Esophagus (tissue), 2 donors: ENCODE data around the gene CRAMP1. TPM values are rescaled to one million over a fixed set of nuclear protein-coding genes. Genes with fewer than 3 reads are reported as not detected.
A peak's percentile ranks its signal among the peaks of the same experiment; 100 is the strongest.

Experiments used
- H3K27ac ChIP-seq, 2 donors: one replicate each; pipeline ENCODE4 v1.5.1; 2013; ENCODE audit warnings: low read depth in 2 of 2, mild to moderate bottlenecking in 2 of 2, inconsistent platforms in 1 of 2, low read length in 1 of 2, moderate library complexity in 1 of 2
- H3K27me3 ChIP-seq, 2 donors: one replicate each; pipeline ENCODE4 v1.6.1; 2013; ENCODE audit warnings: low read length in 2 of 2, control low read depth in 1 of 2, mild to moderate bottlenecking in 1 of 2; ENCODE audit not compliant: insufficient read depth in 2 of 2, control insufficient read depth in 1 of 2
- H3K36me3 ChIP-seq, 2 donors: one replicate each; pipeline ENCODE4 v1.6.1; 2013; ENCODE audit warnings: low read length in 1 of 2; ENCODE audit not compliant: control insufficient read depth in 2 of 2, insufficient read depth in 2 of 2
- H3K4me1 ChIP-seq, 2 donors: one replicate each; pipeline ENCODE4 v1.6.1; 2013; ENCODE audit warnings: low read length in 1 of 2; ENCODE audit not compliant: control insufficient read depth in 2 of 2, insufficient read depth in 2 of 2
- H3K4me3 ChIP-seq, 2 donors: one replicate each; pipeline ENCODE4 v1.5.1; 2013; ENCODE audit warnings: low read length in 2 of 2, mild to moderate bottlenecking in 2 of 2, low read depth in 1 of 2, moderate library complexity in 1 of 2
- H3K9me3 ChIP-seq, 2 donors: one replicate each; pipeline ENCODE4 v1.6.1; 2013; ENCODE audit warnings: mild to moderate bottlenecking in 2 of 2, low read depth in 1 of 2, low read length in 1 of 2, moderate library complexity in 1 of 2; ENCODE audit not compliant: control insufficient read depth in 2 of 2, insufficient read depth in 1 of 2
- WGBS, 2 donors: extraction: QIAGEN DNeasy Blood & Tissue Kit; methylation state at CpG; one replicate each; pipeline ENCODE4 v1.1.7; 2013; 5-methylcytosine and 5-hydroxymethylcytosine counted together
- polyA plus RNA-seq, 2 donors: library from polyadenylated mRNA; stranded (reverse); fragments of 200-250 nt; gene quantifications; one replicate each; pipeline ENCODE4 v1.2.3, GENCODE V29; 2013
- donor health status: healthy with polysubstance abuse.
- donor health status: Bipolar disorder and iron deficiency.

CRAMP1 gene
- 10 to 100 TPM in 1 of 2 donors, 1 to 10 TPM in 1; 4.8 to 10.5 TPM for polyA plus RNA-seq

- H3K27ac ChIP-seq, result peak within 1 kb of the TSS; percentile 92 to 94
- peaks cover 0 to 7% of the 10 kb centered on the region in 2 donors for H3K36me3 ChIP-seq
- WGBS, 2 donors, result 1% methylated on average over 68 to 101 of the region's 101 CpGs
- H3K9me3 ChIP-seq, result no peaks in the 10 kb centered on the region
- peaks cover 0 to 9% of the 10 kb centered on the region in 2 donors for H3K4me1 ChIP-seq
- H3K27me3 ChIP-seq, result no peaks in the 10 kb centered on the region
- H3K4me3 ChIP-seq, result peak within 1 kb of the TSS; percentile 86 to 92
Observed at GRCh38 chr16:1612320-1613111, at the start of gene CRAMP1. CRAMP1 (plus strand) TSS chr16:1612360; CDS start chr16:1614640, 2,280 bp downstream.

GRCh38 chr16:1563786-1564185 lies 48.4 kb upstream of the CRAMP1 start:
- Histone ChIP-seq H3K27ac (no peak overlapping the region), H3K9me3 (no peaks in the 10 kb centered on the region), H3K27me3 (no peaks in the 10 kb centered on the region), H3K36me3 (peaks cover 0 to 17% of the 10 kb centered on the region in 2 donors), H3K4me3 (no peak overlapping the region), H3K4me1 (no peaks in the 10 kb centered on the region)
- WGBS, 2 donors, result 95 to 96% methylated on average over 20 of the region's 20 CpGs

- no peak overlapping the region for H3K4me3 ChIP-seq
- H3K4me1 ChIP-seq, result no peaks in the 10 kb centered on the region
- H3K27ac ChIP-seq, result no peak overlapping the region
- H3K36me3 ChIP-seq, result peaks cover 0 to 13% of the 10 kb centered on the region in 2 donors
- H3K9me3 ChIP-seq, result no peaks in the 10 kb centered on the region
- WGBS, 2 donors, result 78 to 80% methylated on average over 9 of the region's 9 CpGs
- no peaks in the 10 kb centered on the region for H3K27me3 ChIP-seq
Observed at GRCh38 chr16:1564325-1564724, 47.8 kb upstream of the CRAMP1 start.

- WGBS, 2 donors, result 88 to 92% methylated on average over 16 of the region's 16 CpGs
- Histone ChIP-seq H3K4me3 (no peak overlapping the region), H3K4me1 (no peaks in the 10 kb centered on the region), H3K9me3 (no peaks in the 10 kb centered on the region), H3K27ac (no peak overlapping the region), H3K27me3 (no peaks in the 10 kb centered on the region), H3K36me3 (peaks cover 0 to 10% of the 10 kb centered on the region in 2 donors)
Observed at GRCh38 chr16:1565083-1565805, 46.9 kb upstream of the CRAMP1 start.

- H3K36me3 ChIP-seq, result peaks cover 0 to 3% of the 10 kb centered on the region in 2 donors
- H3K27ac ChIP-seq, result no peak overlapping the region
- 91 to 96% methylated on average over 13 of the region's 13 CpGs for WGBS, 2 donors
- no peaks in the 10 kb centered on the region for H3K4me1 ChIP-seq
- no peaks in the 10 kb centered on the region for H3K27me3 ChIP-seq
- H3K4me3 ChIP-seq, result no peak overlapping the region
- H3K9me3 ChIP-seq, result no peaks in the 10 kb centered on the region
Observed at GRCh38 chr16:1567988-1568387, 44.2 kb upstream of the CRAMP1 start.

GRCh38 chr16:1571012-1571671 lies 41.0 kb upstream of the CRAMP1 start:
- Histone ChIP-seq H3K9me3 (no peaks in the 10 kb centered on the region), H3K36me3 (peaks cover 0 to 3% of the 10 kb centered on the region in 2 donors), H3K4me3 (no peak overlapping the region), H3K4me1 (no peaks in the 10 kb centered on the region), H3K27ac (no peak overlapping the region), H3K27me3 (no peaks in the 10 kb centered on the region)
- 65 to 71% methylated on average over 7 of the region's 7 CpGs for WGBS, 2 donors

- Histone ChIP-seq H3K4me1 (no peaks in the 10 kb centered on the region), H3K36me3 (peaks cover 0 to 3% of the 10 kb centered on the region in 2 donors), H3K27ac (no peak overlapping the region), H3K27me3 (no peaks in the 10 kb centered on the region), H3K9me3 (no peaks in the 10 kb centered on the region), H3K4me3 (no peak overlapping the region)
- 80 to 84% methylated on average over 7 of the region's 7 CpGs for WGBS, 2 donors
Observed at GRCh38 chr16:1572673-1573072, 39.5 kb upstream of the CRAMP1 start.

DNA sequence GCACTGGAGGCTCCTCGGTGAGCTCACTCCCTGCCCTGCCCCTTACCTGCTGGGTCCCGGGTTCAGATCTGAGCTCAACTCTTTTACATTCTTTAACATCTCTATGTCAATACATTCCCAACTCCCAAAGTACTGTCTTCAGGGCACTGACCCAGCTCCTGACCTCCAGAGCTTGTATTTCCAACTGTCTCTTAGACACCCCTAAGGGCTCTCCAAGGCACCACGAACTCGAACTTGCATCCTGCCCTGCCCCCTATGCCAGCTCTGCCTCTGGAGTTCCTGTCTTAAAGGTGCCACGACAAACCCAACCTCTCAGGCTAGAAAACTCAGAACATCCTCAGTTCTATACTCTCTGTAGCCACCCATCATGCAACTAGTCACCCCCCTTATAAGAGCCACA lies 38.9 kb upstream of the CRAMP1 start:
- Histone ChIP-seq H3K27me3 (no peaks in the 10 kb centered on the region), H3K4me3 (no peak overlapping the region), H3K27ac (no peak overlapping the region), H3K9me3 (no peaks in the 10 kb centered on the region), H3K36me3 (peaks cover 0 to 3% of the 10 kb centered on the region in 2 donors), H3K4me1 (no peaks in the 10 kb centered on the region)
- WGBS, 2 donors, result 81 to 94% methylated on average over 5 of the region's 5 CpGs

DNA sequence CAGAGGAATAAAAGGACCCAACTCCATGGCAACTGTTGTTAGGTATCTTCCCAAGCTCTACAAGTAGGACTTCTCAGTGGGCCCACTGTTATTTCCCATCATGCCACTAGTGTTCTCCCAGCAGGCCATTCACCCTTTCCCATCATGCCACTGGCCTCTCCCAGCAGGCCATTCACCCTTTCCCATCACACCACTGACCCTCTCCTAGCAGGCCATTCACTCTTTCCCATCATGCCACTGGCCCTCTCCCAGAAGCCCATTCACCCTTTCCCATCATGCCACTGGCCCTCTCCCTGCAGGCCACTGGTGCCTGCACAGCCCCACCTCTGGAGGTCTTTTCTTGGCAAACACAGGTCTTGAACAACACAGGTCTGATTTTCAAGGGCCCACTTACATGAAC lies 36.6 kb upstream of the CRAMP1 start:
- H3K27me3 ChIP-seq, result no peaks in the 10 kb centered on the region
- H3K27ac ChIP-seq, result no peak overlapping the region
- H3K36me3 ChIP-seq, result peaks cover 0 to 3% of the 10 kb centered on the region in 2 donors
- H3K4me1 ChIP-seq, result no peaks in the 10 kb centered on the region
- H3K9me3 ChIP-seq, result no peaks in the 10 kb centered on the region
- H3K4me3 ChIP-seq, result no peak overlapping the region
